ENCODE results near the gene GCDH. TPM values are rescaled to one million over a fixed set of nuclear protein-coding genes. Genes with fewer than 3 reads are reported as not detected.

The GCDH gene
- total RNA-seq, 1 experiment from 2014 or later = 53.2 TPM

DNA sequence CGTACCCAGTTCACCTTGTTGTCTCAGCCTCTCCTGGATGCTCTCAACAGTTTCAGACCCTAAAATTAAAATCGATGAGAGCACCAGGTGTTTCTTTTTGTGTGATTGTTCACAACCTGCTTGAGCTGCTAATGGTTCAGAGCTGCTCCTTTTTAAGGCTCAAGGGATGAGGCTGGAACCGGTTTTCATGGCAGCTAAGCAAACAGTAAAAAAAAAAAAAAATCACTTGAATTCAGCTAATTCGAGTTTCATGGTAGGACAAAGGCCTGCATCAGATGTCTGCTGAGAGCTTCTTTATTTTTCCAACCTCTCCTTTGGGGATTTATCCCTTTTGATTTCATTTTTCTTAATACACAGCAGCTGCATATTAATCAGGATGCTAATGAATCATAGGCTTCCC, 21.6 kb downstream of the GCDH start:
- H2AFZ ChIP-seq (ENCODE audit: low read length) = no peak overlapping the region
- H3K27ac Mint-ChIP-seq = peak overlapping the region in 2 of 3 experiments; percentile 96 to 99; a peak in 6 of 7 replicates

More for the DNA sequence above, 21.6 kb downstream of the GCDH start:
- no peaks in the 10 kb centered on the region for H3K23me2 ChIP-seq (ENCODE audit: insufficient read length, low read depth, low read length, poor library complexity, severe bottlenecking)
- no peak for TF ChIP-seq CTCF (conservative IDR thresholded peaks at IDR 0.05)
- H2AK5ac ChIP-seq (ENCODE audit: insufficient read length, low read length) = no peak overlapping the region
- no peak overlapping the region for H4K5ac ChIP-seq (ENCODE audit: insufficient read length, low read depth, low read length)
- H3K79me1 ChIP-seq (ENCODE audit: insufficient read depth, low read depth, low read length, poor library complexity, severe bottlenecking) = no peaks in the 10 kb centered on the region
- no peak overlapping the region for H2BK15ac ChIP-seq (ENCODE audit: low read depth, low read length)
- no peak overlapping the region for H3T11ph ChIP-seq (ENCODE audit: low read length)
- no peak overlapping the region for H3K18ac ChIP-seq (ENCODE audit: insufficient read length, low read depth, low read length)
- H3K4me1 ChIP-seq (ENCODE audit: insufficient read depth, low read length) = peaks cover 4% of the 10 kb centered on the region; the same call in 1 of the 2 replicates
- H3K23ac ChIP-seq (ENCODE audit: insufficient read length, low read depth, low read length) = no peak overlapping the region
- H3K79me2 ChIP-seq (ENCODE audit: insufficient read depth, low read length) = no peaks in the 10 kb centered on the region
- Mint-ChIP-seq H3K4me1 (peaks cover 20 to 25% of the 10 kb centered on the region in 2 experiments), H3K27me3 (ENCODE audit: low read depth) (peaks cover 9% of the 10 kb centered on the region), H3K9me3 (no peaks in the 10 kb centered on the region), H3K4me3 (peak overlapping the region in 1 of 2 experiments; percentile 69; a peak in 2 of 5 replicates), H3K36me3 (ENCODE audit: insufficient read depth in 1 of 3, low read depth in 3 of 3) (no peaks in the 10 kb centered on the region)
- no CpG with 5 or more reads among the region's 4 CpGs for WGBS (ENCODE audit: extremely low coverage, insufficient read length, low lambda C conversion rate)
- no peak overlapping the region for H3K4ac ChIP-seq (ENCODE audit: low read depth, low read length)
- H2BK5ac ChIP-seq (ENCODE audit: insufficient read length, low read length) = no peak overlapping the region
- H3K27ac ChIP-seq (ENCODE audit: insufficient read length, low read depth, low read length) = no peak overlapping the region
- no peaks in the 10 kb centered on the region for H3K27me3 ChIP-seq (ENCODE audit: insufficient read depth, low read length)
- no peaks in the 10 kb centered on the region for H3K9me3 ChIP-seq (ENCODE audit: control insufficient read depth, low read depth, low read length)
- DNase-seq = no peak
- no peak overlapping the region for H3K9ac ChIP-seq (ENCODE audit: extremely low read depth, insufficient read length, low read length)
- no peaks in the 10 kb centered on the region for H4K20me1 ChIP-seq (ENCODE audit: control insufficient read depth, insufficient read depth, insufficient read length)
- H4K8ac ChIP-seq (replicated peaks; ENCODE audit: insufficient read length, low read depth, low read length) = no peak overlapping the region
- no peak overlapping the region for H4K91ac ChIP-seq (ENCODE audit: insufficient read length, low read depth, low read length)
- H2BK20ac ChIP-seq (ENCODE audit: low read depth, low read length, poor library complexity, severe bottlenecking) = no peak overlapping the region
- no peak overlapping the region for H2BK120ac ChIP-seq (ENCODE audit: low read depth, low read length, poor library complexity, severe bottlenecking)
- H3K56ac ChIP-seq (ENCODE audit: insufficient read length, low read depth, low read length) = no peak overlapping the region
- no peak overlapping the region for H3K14ac ChIP-seq (ENCODE audit: insufficient read depth, low read length)
- no peak overlapping the region for H2BK12ac ChIP-seq (ENCODE audit: insufficient read length, low read depth, low read length)
- H3K4me2 ChIP-seq (ENCODE audit: insufficient read depth, insufficient read length, low read length) = no peak overlapping the region

Data from H9 (cell line).